ENCODE results near the gene ELN.
A peak's percentile ranks its signal among the peaks of the same experiment; 100 is the strongest.

ELN gene

GRCh38 chr7:74061840-74062539 is 34.0 kb downstream of the ELN start:
- no peak for DNase-seq (ENCODE audit: low read depth)

- no peak for DNase-seq (ENCODE audit: low read depth)
Measured at GRCh38 chr7:74063223-74063641, 35.3 kb downstream of the ELN start.

GRCh38 chr7:74063646-74064045 is 35.7 kb downstream of the ELN start:
- DNase-seq (ENCODE audit: low read depth), result no peak

GRCh38 chr7:74064696-74065095 is 36.7 kb downstream of the ELN start:
- DNase-seq (ENCODE audit: low read depth), result no peak

- no peak for DNase-seq (ENCODE audit: low read depth)
Measured at GRCh38 chr7:74066626-74067025, 38.7 kb downstream of the ELN start.

GRCh38 chr7:74068378-74069085 is 40.6 kb downstream of the ELN start:
- DNase-seq (ENCODE audit: low read depth), result no peak

GRCh38 chr7:74069086-74069541 is 41.1 kb downstream of the ELN start:
- no peak for DNase-seq (ENCODE audit: low read depth)

- no peak for DNase-seq (ENCODE audit: low read depth)
Measured at GRCh38 chr7:74069790-74070618, 42.0 kb downstream of the ELN start.

GRCh38 chr7:74070619-74070921 is 42.6 kb downstream of the ELN start:
- no peak for DNase-seq (ENCODE audit: low read depth)

GRCh38 chr7:74071121-74071520 is 43.1 kb downstream of the ELN start:
- DNase-seq (ENCODE audit: low read depth), result no peak

GRCh38 chr7:74074770-74075169 is 46.8 kb downstream of the ELN start:
- no peak for DNase-seq (ENCODE audit: low read depth)

GRCh38 chr7:74078461-74078860 is 50.5 kb downstream of the ELN start:
- no peak for DNase-seq (ENCODE audit: low read depth)

- DNase-seq (ENCODE audit: low read depth), result no peak
Measured at GRCh38 chr7:74082770-74083116, 54.8 kb downstream of the ELN start.

GRCh38 chr7:74083117-74083876 is 55.3 kb downstream of the ELN start, which contains the start of gene LIMK1:
Gene LIMK1 (plus strand): TSS chr7:74083804. CDS start chr7:74083991, 187 bp downstream.
- peak; percentile 60 for DNase-seq (ENCODE audit: low read depth)

- DNase-seq (ENCODE audit: low read depth), result no peak
Measured at GRCh38 chr7:74083928-74084721, 56.2 kb downstream of the ELN start.

GRCh38 chr7:74084722-74085578 is 57.0 kb downstream of the ELN start:
- DNase-seq (ENCODE audit: low read depth), result no peak

- no peak for DNase-seq (ENCODE audit: low read depth)
Measured at GRCh38 chr7:74087791-74088453, 59.9 kb downstream of the ELN start.

- no peak for DNase-seq (ENCODE audit: low read depth)
Measured at GRCh38 chr7:74092321-74092963, 64.5 kb downstream of the ELN start.

GRCh38 chr7:74092964-74093471 is 65.0 kb downstream of the ELN start:
- no peak for DNase-seq (ENCODE audit: low read depth)

Measured in stimulated activated CD8-positive, alpha-beta memory T cell treated with anti-CD3 and anti-CD28 coated beads, Interleukin-7, amount 100 ng/mL, for 24 hours (primary cell).